Measurements from ENCODE around the gene RNF207.
A peak's percentile ranks its signal among the peaks of the same experiment; 100 is the strongest.

RNF207 gene

GRCh38 chr1:6167391-6168303 is 38.3 kb upstream of the RNF207 start:
- H3K27ac ChIP-seq = no peak overlapping the region
- no peak for TF ChIP-seq CTCF (conservative IDR thresholded peaks at IDR 0.05)

- no peak overlapping the region for H3K27ac ChIP-seq
- TF ChIP-seq CTCF (conservative IDR thresholded peaks at IDR 0.05) = no peak
Measured at GRCh38 chr1:6168947-6169586, 36.9 kb upstream of the RNF207 start.

GRCh38 chr1:6170116-6170741 is 35.7 kb upstream of the RNF207 start:
- H3K27ac ChIP-seq = no peak overlapping the region

GRCh38 chr1:6170742-6171201 is 35.1 kb upstream of the RNF207 start:
- no peak overlapping the region for H3K27ac ChIP-seq
- no peak for TF ChIP-seq CTCF (conservative IDR thresholded peaks at IDR 0.05)

More at GRCh38 chr1:6170116-6170741, 35.7 kb upstream of the RNF207 start:
- no peak for TF ChIP-seq CTCF (conservative IDR thresholded peaks at IDR 0.05)

GRCh38 chr1:6171548-6172124 is 34.3 kb upstream of the RNF207 start:
- H3K27ac ChIP-seq = no peak overlapping the region
- peak; percentile 76 for TF ChIP-seq CTCF (conservative IDR thresholded peaks at IDR 0.05)

GRCh38 chr1:6172549-6172948 is 33.4 kb upstream of the RNF207 start:
- TF ChIP-seq CTCF (conservative IDR thresholded peaks at IDR 0.05) = no peak
- no peak overlapping the region for H3K27ac ChIP-seq
